Measurements from ENCODE around the gene CCDC71L. TPM values are rescaled to one million over a fixed set of nuclear protein-coding genes. Genes with fewer than 3 reads are reported as not detected.

Gene CCDC71L
- total and polyA plus RNA-seq, 2 of the 4 experiments (the other 2 are of a cell fraction), result 19.7 to 20.6 TPM

GRCh38 chr7:106693677-106694353 lies 32.9 kb upstream of the CCDC71L start:
- Histone ChIP-seq H2BK15ac (ENCODE audit: low read depth, low read length) (no peak overlapping the region), H3K18ac (ENCODE audit: low read depth, low read length) (no peak overlapping the region), H3K56ac (ENCODE audit: extremely low read depth, insufficient read depth, low read length) (no peak overlapping the region), H2BK120ac (ENCODE audit: low read depth, low read length) (no peak overlapping the region), H2BK20ac (ENCODE audit: low read depth, low read length) (no peak overlapping the region), H4K91ac (ENCODE audit: insufficient read depth, low read depth, low read length) (no peak overlapping the region), H2AK9ac (replicated peaks; ENCODE audit: low read depth, low read length, poor library complexity) (no peak overlapping the region), H3K36me3 (ENCODE audit: control insufficient read depth, insufficient read depth, low read length) (no peaks in the 10 kb centered on the region), H3K9me3 (ENCODE audit: control insufficient read depth, insufficient read depth, low read length) (no peaks in the 10 kb centered on the region), H3K4me1 (ENCODE audit: control insufficient read depth, insufficient read depth, low read length) (no peaks in the 10 kb centered on the region), H3K9ac (ENCODE audit: low read depth, low read length) (no peak overlapping the region), H2AFZ (replicated peaks; ENCODE audit: low read length, poor library complexity) (no peak overlapping the region), H3K4me3 (ENCODE audit: insufficient read depth, low read depth, low read length) (no peak overlapping the region), H3K4ac (ENCODE audit: low read depth, low read length) (no peak overlapping the region), H3K79me1 (ENCODE audit: low read depth in 1 of 2, low read length in 2 of 2) (no peaks in the 10 kb centered on the region; a peak in 1 of 4 replicates), H3K14ac (replicated peaks; ENCODE audit: low read depth, low read length) (no peak overlapping the region), H4K8ac (ENCODE audit: low read depth in 2 of 2, low read length in 2 of 2) (no peak overlapping the region), H2AK5ac (ENCODE audit: low read depth, low read length) (no peak overlapping the region), H2BK5ac (ENCODE audit: low read depth, low read length, poor library complexity, severe bottlenecking) (no peak overlapping the region), H4K20me1 (ENCODE audit: insufficient read depth, low read length) (no peaks in the 10 kb centered on the region), H3K9me1 (ENCODE audit: insufficient read depth, low read length) (no peaks in the 10 kb centered on the region), H4K5ac (ENCODE audit: low read depth, low read length) (no peak overlapping the region), H3K27ac (ENCODE audit: insufficient read depth, low read length) (no peak overlapping the region), H3K4me2 (ENCODE audit: low read depth, low read length) (no peak overlapping the region), H3K27me3 (ENCODE audit: control insufficient read depth, insufficient read depth, low read length) (no peaks in the 10 kb centered on the region), H3K23ac (ENCODE audit: low read depth, low read length) (no peak overlapping the region)
- CTCF ChIA-PET, result no interaction called here
- intact Hi-C loops (cut with micrococcal nuclease), result no loop called here
- POLR2A ChIA-PET (ENCODE audit: unreplicated experiment), result no interaction called here
- no peak for ATAC-seq (ENCODE audit: low read depth)
- TF ChIP-seq ELK1 (IDR thresholded peaks at IDR 0.05; ENCODE audit: borderline replicate concordance, low read depth, low read length) (no peak), BHLHE40 (IDR thresholded peaks at IDR 0.05; ENCODE audit: low read depth, low read length) (no peak), SMC3 (IDR thresholded peaks at IDR 0.05; ENCODE audit: low read depth, low read length) (no peak), RCOR1 (IDR thresholded peaks at IDR 0.05; ENCODE audit: insufficient replicate concordance, low read length) (no peak), MXI1 (IDR thresholded peaks at IDR 0.05; ENCODE audit: borderline replicate concordance, low read depth, low read length) (no peak)
- peak; percentile 41 for DNase-seq
- dilution Hi-C loops (cut with HindIII; ENCODE audit: low sequenced_read_pairs, unreplicated experiment), result no loop called here
- in situ Hi-C loops (cut with MboI; ENCODE audit: low sequenced_read_pairs), result no loop called here
- BruUV-seq (replicated peaks), result no TSS peak
- WGBS, 2 experiments (ENCODE audit: extremely low coverage in 2 of 2, insufficient read length in 1 of 2), result no CpG with 5 or more reads among the region's 4 CpGs

Measured in IMR-90 (cell line).